Measurements from ENCODE around the gene ITGB6. TPM values are rescaled to one million over a fixed set of nuclear protein-coding genes. Genes with fewer than 3 reads are reported as not detected.

Gene ITGB6
- total and polyA plus RNA-seq, 2 of the 8 experiments (the other 6 are each of a cell fraction or from before 2014, with no cell fraction given): not detected

- no peak for TF ChIP-seq CHD7 (IDR thresholded peaks at IDR 0.05; ENCODE audit: insufficient replicate concordance, low read length)
- TF ChIP-seq HDAC2 (IDR thresholded peaks at IDR 0.05; ENCODE audit: borderline replicate concordance in 1 of 2, low read depth in 2 of 2, low read length in 2 of 2): no peak
- no peak for TF ChIP-seq SIN3A (conservative IDR thresholded peaks at IDR 0.05 in 1 of 2, IDR thresholded peaks at IDR 0.05 in 1 of 2; ENCODE audit: low read depth in 1 of 2, low read length in 2 of 2)
- no peak for TF ChIP-seq EZH2 (IDR thresholded peaks at IDR 0.05; ENCODE audit: low read depth, low read length, severe bottlenecking)
- no peak for TF ChIP-seq NANOG (IDR thresholded peaks at IDR 0.05; ENCODE audit: insufficient read depth, low read depth, low read length, poor library complexity, severe bottlenecking)
- TF ChIP-seq CBX5 (IDR thresholded peaks at IDR 0.05; ENCODE audit: low read depth, low read length): no peak
Measured at GRCh38 chr2:160137464-160137863, 62.6 kb downstream of the ITGB6 start (continued).

All from H1 (cell line).